Measurements from ENCODE around the gene ELAVL4.

The ELAVL4 gene

DNA sequence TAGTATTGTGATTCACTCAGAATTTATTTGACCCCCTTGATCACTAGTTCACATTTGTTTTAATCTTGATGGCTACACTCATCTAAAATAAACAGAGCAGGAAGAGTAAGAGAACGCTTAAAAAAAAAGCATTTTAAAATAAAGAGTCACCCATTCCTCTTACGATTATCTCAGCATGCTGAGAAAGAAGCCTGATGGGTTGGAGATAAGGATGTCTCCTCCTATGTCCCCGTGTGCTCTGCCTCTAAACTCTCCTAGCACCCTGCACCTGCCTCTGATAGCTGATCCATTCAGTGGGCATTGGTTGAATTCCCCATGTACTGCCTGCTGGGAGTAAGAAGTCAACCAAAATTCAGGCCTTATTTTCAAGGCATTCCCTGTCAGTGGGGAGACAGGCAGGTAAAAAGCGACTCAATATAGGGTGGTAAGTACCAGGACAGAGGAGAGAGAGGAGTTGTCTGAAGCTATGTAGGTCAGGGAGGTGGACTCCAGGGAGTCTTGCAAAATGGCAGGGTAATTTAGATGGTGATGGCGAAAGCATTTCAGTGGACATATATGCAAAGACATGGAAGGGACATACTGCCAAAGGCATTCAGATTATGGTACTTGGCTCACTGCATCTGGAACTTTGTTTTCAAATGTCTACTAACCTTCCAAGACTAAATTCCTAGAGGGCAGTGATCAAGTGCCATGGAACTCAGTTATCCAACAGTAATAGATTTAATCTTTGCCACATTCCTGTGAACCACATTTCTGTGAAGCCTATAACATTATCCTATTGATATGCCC lies 18.4 kb downstream of the ELAVL4 start:
- TF ChIP-seq, protein P1, sequence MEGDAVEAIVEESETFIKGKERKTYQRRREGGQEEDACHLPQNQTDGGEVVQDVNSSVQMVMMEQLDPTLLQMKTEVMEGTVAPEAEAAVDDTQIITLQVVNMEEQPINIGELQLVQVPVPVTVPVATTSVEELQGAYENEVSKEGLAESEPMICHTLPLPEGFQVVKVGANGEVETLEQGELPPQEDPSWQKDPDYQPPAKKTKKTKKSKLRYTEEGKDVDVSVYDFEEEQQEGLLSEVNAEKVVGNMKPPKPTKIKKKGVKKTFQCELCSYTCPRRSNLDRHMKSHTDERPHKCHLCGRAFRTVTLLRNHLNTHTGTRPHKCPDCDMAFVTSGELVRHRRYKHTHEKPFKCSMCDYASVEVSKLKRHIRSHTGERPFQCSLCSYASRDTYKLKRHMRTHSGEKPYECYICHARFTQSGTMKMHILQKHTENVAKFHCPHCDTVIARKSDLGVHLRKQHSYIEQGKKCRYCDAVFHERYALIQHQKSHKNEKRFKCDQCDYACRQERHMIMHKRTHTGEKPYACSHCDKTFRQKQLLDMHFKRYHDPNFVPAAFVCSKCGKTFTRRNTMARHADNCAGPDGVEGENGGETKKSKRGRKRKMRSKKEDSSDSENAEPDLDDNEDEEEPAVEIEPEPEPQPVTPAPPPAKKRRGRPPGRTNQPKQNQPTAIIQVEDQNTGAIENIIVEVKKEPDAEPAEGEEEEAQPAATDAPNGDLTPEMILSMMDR (IDR thresholded peaks at IDR 0.05), result no peak

DNA sequence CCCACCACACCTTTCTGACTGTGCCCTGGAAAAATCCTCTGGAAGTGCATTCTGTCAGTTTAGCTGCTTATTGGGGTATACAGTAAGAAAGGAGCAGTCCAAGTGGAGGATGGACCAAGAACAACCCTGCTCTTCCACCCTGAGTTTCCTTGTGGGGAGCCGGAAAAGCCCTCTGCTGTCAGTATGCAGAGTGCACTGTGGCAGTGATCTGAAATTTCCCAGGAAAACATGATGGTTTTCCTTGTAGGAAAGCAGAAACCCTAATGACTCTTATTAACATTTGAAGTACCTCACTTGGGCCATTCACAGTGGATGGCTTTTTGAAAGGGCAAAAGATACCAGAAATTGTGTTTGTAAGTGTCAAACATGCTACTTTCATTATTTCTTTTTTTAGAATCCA lies 20.5 kb downstream of the ELAVL4 start:
- TF ChIP-seq, protein P1 (IDR thresholded peaks at IDR 0.05), result no peak

DNA sequence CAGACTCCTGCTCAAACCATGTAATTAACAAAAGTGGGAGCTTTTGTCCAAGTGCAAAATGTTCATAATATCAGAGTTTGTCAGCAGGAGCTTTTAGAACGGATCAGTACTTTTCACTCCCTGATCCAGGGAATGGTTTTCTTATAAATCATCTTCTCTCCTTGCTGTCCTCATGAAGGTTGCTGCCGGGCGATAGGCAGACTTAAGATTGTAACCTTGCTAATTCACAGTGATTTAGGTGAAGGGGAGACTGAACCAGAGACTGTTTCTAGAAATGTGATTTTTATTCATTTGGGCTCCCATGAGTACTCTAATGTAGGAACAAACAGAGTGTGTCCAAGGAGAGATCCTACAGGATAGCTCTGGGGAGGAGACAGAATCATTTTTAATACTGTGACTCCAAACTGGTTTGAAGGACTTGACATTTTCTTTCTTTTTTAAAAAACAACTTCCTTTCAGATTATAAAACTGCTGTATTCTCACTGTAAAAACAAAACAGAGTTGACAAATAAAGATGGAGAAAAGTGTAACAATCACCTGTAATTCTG lies 23.7 kb downstream of the ELAVL4 start:
- TF ChIP-seq, protein P1 (IDR thresholded peaks at IDR 0.05), result no peak

DNA sequence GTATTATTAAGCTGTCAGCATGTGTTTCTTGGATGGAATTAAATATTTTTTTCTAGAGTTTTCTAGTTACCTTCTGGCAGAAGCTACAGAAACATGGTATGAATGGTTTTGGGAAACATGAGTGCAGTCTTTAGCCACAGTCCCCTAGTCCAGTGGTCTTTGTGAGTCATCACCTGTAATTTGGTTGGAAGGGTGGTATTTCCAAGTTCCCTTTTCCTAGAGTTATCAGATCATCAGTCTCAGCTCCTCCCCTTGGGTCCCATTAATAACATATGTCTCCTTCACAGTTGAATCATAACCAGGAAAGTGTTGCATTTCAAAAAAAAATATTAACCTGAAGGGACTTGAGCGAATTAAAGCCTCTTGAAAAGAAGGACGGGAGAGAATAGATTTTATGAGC lies 27.0 kb downstream of the ELAVL4 start:
- TF ChIP-seq, protein P1 (IDR thresholded peaks at IDR 0.05), result no peak

DNA sequence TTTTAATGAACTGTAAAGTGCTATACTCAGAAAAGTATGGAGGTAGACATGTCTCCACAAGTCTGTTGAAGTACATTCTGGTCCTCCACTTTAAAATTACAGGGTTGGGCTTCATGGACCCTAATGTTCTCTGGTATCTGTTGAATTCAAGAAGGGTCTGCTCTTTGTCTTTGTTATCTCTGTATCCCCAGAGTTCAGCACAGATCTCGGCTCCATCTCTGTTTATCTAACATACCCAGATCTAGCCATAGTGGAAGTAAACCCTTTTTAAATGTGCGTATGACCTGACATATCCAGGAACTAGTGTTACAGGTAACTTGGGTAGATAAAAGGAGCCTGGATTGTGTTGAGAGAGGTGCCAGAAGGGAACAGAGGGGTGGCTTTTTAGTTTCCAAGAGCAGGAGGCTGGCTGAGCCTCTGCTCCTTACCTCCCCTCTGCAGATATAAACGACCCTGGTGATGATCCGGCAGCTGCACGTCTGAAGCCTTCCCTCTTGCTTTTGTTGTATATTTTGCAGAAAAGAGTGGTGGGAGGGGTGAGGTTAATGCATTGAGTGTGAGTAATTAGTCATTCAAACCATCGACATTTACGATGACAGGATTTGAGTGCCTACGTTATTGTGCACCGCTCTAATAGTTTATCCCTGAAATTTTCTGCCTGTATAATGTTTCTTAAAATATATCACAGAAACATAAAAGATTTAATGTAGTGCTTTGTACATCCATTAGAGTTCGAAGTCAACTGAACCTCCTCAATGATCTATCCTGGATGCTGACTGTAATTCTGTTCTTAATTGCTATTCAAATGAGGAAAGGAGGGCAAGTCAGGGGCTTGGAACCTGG lies 30.8 kb downstream of the ELAVL4 start:
- TF ChIP-seq, protein P1 (IDR thresholded peaks at IDR 0.05), result no peak

DNA sequence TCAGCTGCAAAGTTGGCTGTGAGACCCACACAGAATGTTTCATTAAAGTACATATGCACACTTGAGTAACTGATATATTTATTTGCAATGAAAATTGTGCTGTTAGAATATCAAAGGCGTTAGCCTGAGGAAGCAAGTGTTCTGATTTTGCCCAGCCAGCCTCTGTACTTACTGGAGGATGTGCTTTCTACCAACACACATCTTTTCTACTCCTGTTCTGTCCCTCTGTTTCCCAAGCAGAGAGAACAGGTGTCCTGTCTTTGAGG lies 31.4 kb downstream of the ELAVL4 start:
- TF ChIP-seq, protein P1 (IDR thresholded peaks at IDR 0.05), result no peak

DNA sequence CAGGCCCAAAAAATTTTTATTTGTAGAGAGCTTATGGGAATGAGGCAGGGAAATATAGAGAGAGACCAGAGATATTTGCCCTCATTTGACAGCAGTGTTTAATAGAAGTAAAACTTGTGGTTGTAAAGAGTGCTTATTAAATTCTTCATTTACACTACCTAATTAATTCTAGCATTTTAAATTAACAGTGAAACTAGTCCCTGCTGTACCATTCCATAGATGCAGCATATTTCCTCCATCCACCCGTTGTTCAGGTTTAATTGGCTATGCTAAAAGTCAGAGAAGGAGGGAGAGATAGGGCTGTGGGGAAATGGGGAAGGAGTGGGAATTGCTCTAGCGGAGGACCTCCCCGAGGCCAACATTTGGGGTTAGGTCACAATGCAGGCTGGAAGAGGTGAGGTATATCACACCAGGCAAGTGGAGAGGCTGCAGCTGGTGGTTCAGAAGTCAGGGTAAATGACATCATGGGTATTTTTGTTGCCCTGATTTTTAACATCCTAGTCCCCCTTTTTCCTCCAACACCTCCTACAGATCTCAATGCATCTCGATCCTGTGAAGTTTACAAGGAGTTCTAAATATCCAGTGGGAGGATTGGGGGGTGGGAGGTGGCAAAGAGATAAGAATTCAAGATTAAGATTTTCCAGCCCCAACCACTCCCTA lies 38.6 kb downstream of the ELAVL4 start:
- TF ChIP-seq, protein P1 (IDR thresholded peaks at IDR 0.05), result no peak
